GM21447 (cell line): ENCODE measurements around the gene HSPA4.
"Not testable (repeated sequence)": the region's sequence is repeated elsewhere in the genome, so short reads cannot be mapped to it uniquely, and the experiment has no call there.

Experiments
- ATAC-seq: cut with Tn5 transposase; IDR thresholded peaks from one replicate; pipeline ENCODE4 v1.9.1; 2021; ENCODE audit not compliant: unreplicated experiment

Gene HSPA4

GRCh38 chr5:133049726-133050048, 2.1 kb upstream of the HSPA4 start:
- ATAC-seq = no peak

GRCh38 chr5:133050521-133050920, 1.3 kb upstream of the HSPA4 start:
- ATAC-seq = no peak

GRCh38 chr5:133051061-133051541, 712 bp upstream of the HSPA4 start:
- no peak for ATAC-seq

GRCh38 chr5:133052317-133053175, 733 bp downstream of the HSPA4 start:
- ATAC-seq = peak; percentile 39

GRCh38 chr5:133053448-133053847, 1.6 kb downstream of the HSPA4 start:
- ATAC-seq = no peak

- no peak for ATAC-seq
Measured at GRCh38 chr5:133054697-133055471, 3.1 kb downstream of the HSPA4 start.

GRCh38 chr5:133056891-133057290, 5.1 kb downstream of the HSPA4 start:
- ATAC-seq = no peak

- ATAC-seq = no peak
Measured at GRCh38 chr5:133059621-133060020, 7.8 kb downstream of the HSPA4 start.

- no peak for ATAC-seq
Measured at GRCh38 chr5:133062276-133062675, 10.5 kb downstream of the HSPA4 start.

GRCh38 chr5:133063965-133064364, 12.2 kb downstream of the HSPA4 start:
- ATAC-seq = no peak

- ATAC-seq = no peak
Measured at GRCh38 chr5:133065471-133065870, 13.7 kb downstream of the HSPA4 start.

- no peak for ATAC-seq
Measured at GRCh38 chr5:133066045-133066444, 14.2 kb downstream of the HSPA4 start.

- ATAC-seq = no peak
Measured at GRCh38 chr5:133072021-133072420, 20.2 kb downstream of the HSPA4 start.

GRCh38 chr5:133075572-133076536, 24.0 kb downstream of the HSPA4 start:
- ATAC-seq = no peak

GRCh38 chr5:133079048-133079447, 27.2 kb downstream of the HSPA4 start:
- no peak for ATAC-seq

- ATAC-seq = no peak
Measured at GRCh38 chr5:133081036-133081435, 29.2 kb downstream of the HSPA4 start.

GRCh38 chr5:133081703-133082102, 29.9 kb downstream of the HSPA4 start:
- ATAC-seq = no peak

- ATAC-seq = no peak
Measured at GRCh38 chr5:133082128-133082527, 30.3 kb downstream of the HSPA4 start.

- no peak for ATAC-seq
Measured at GRCh38 chr5:133083901-133084300, 32.1 kb downstream of the HSPA4 start.

GRCh38 chr5:133085171-133085570, 33.4 kb downstream of the HSPA4 start:
- ATAC-seq = not testable (repeated sequence)

GRCh38 chr5:133086366-133086875, 34.6 kb downstream of the HSPA4 start:
- no peak for ATAC-seq
